Measurements from ENCODE around the gene ZNF236. TPM values are rescaled to one million over a fixed set of nuclear protein-coding genes. Genes with fewer than 3 reads are reported as not detected.
"Not testable (repeated sequence)": the region's sequence is repeated elsewhere in the genome, so short reads cannot be mapped to it uniquely, and the experiment has no call there.

Gene ZNF236
- total RNA-seq, 1 experiment from 2014 or later, result 6.3 TPM

- H3K4me1 ChIP-seq (replicated peaks), result no peaks in the 10 kb centered on the region
- no peak for DNase-seq (ENCODE audit: low read depth in 1 of 2, low spot score in 2 of 2)
- no peaks in the 10 kb centered on the region for H3K9me3 ChIP-seq (replicated peaks)
- H3K27me3 ChIP-seq (replicated peaks), result no peaks in the 10 kb centered on the region
- H3K4me3 ChIP-seq, result no peak overlapping the region
- H3K27ac ChIP-seq, result no peak overlapping the region
- peaks cover 26% of the 10 kb centered on the region for H3K36me3 ChIP-seq
These were observed 116.3 kb downstream of the ZNF236 start for GRCh38 chr18:76938619-76939018.

DNA sequence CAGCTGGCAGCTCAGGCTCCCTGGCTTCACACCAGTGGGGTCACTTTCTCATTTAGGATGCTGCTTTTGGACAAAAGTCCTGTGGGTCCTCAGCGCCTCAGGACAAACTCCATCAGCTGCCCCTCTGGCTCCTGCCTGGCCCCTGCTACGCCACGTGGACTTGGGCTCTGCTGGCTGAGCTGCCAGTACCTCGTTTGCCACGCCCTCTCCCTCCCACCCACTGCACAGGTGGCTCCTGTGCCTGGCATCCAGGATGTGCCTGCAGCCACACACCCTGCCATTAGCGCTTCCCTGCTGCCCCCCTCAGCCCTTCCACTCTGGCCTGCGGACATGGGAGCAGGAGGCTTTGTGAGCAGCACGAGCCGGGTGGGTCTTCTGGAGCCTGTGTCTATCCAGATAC, 118.9 kb downstream of the ZNF236 start:
- H3K36me3 ChIP-seq, result peaks cover 18% of the 10 kb centered on the region
- H3K27ac ChIP-seq, result no peak overlapping the region
- no peaks in the 10 kb centered on the region for H3K4me1 ChIP-seq (replicated peaks)
- H3K27me3 ChIP-seq (replicated peaks), result no peaks in the 10 kb centered on the region
- H3K4me3 ChIP-seq, result no peak overlapping the region
- DNase-seq (ENCODE audit: low read depth in 1 of 2, low spot score in 2 of 2), result no peak
- H3K9me3 ChIP-seq (replicated peaks), result no peaks in the 10 kb centered on the region

DNA sequence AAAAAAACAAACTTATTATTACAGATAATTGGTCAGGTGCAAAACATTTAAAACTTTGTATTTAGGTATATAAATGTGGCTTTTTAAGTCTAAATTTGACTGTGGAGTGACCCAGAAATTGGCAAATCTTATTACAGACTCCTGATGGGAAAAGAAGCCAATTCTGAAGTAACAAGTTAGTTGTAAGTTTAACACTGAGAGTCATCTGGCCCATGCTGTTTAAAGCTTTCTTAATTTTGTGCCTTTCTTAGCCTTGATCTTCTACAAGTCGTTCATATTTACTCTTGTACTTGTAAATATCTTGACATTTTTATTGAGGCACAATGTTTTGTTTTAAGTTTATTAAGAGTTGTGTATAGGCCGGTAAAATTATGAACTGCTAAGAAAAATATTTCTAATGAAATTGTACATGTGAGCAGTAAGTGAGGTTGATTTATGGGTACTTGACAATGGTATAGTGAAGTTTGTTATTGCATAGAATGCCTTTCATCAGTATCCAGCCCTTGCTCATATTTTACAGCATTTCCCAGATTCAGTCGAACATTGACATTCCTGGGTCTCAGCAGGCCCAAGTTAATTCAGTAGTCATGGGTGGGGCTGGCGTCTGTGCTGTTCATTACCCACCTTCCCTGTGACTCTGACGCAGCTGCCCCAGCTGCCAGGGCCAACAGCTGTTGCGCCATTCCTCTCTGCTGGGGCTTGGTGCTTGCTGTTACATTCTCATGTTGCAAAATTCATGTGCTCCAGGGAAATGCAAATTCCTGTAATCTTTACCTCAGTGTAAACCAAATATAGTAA, 121.4 kb downstream of the ZNF236 start:
- Histone ChIP-seq H3K27me3 (replicated peaks) (no peaks in the 10 kb centered on the region), H3K4me3 (no peak overlapping the region), H3K36me3 (peaks cover under 1% of the 10 kb centered on the region; the same call in 1 of the 2 replicates), H3K27ac (no peak overlapping the region), H3K4me1 (replicated peaks) (no peaks in the 10 kb centered on the region), H3K9me3 (replicated peaks) (no peaks in the 10 kb centered on the region)
- DNase-seq (ENCODE audit: low read depth in 1 of 2, low spot score in 2 of 2), result no peak

DNA sequence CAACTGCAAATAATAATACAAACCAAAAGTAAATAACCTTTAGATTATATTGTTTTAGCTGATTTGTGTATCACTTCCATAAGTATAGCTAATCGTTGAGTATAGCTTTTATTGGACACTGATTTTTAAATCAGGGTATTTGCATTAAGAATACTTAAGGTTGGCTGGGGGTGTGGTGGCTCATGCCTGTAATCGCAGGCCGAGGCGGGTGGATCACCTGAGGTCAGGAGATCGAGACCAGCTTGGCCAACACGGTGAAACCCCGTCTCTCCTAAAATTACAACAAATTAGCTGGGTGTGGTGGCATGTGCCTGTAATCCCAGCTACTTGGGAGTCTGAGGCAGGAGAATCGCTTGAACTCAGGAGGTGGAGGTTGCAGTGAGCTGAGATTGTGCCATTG, 122.0 kb downstream of the ZNF236 start:
- H3K9me3 ChIP-seq (replicated peaks); H3K4me3 ChIP-seq; H3K27me3 ChIP-seq (replicated peaks); H3K36me3 ChIP-seq; DNase-seq (ENCODE audit: low read depth in 1 of 2, low spot score in 2 of 2); H3K27ac ChIP-seq; H3K4me1 ChIP-seq (replicated peaks): not testable (repeated sequence)

DNA sequence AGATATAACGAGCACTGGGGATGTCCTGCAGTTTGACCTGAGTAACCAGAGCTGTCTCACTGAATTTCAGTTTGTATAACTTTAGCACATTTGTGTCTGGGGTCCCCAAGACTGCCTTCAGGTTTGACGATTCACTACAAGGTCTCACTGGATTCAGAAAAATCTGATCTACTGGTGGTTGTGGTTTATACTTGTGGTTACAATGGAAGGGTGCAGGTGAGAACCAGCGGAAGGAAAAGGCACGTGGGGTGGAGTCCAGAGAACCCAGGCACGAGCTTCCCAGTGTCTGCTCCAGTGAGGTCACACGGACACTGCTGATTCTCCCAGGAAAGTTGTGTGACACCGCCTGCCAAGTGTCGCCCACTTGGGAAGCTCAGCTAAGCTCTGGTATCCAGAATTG, 126.0 kb downstream of the ZNF236 start:
- H3K4me3 ChIP-seq, result no peak overlapping the region
- H3K27ac ChIP-seq, result no peak overlapping the region
- no peaks in the 10 kb centered on the region for H3K9me3 ChIP-seq (replicated peaks)
- H3K27me3 ChIP-seq (replicated peaks), result no peaks in the 10 kb centered on the region
- H3K4me1 ChIP-seq (replicated peaks), result no peaks in the 10 kb centered on the region
- DNase-seq (ENCODE audit: low read depth in 1 of 2, low spot score in 2 of 2), result no peak
- H3K36me3 ChIP-seq, result peaks cover 20% of the 10 kb centered on the region

DNA sequence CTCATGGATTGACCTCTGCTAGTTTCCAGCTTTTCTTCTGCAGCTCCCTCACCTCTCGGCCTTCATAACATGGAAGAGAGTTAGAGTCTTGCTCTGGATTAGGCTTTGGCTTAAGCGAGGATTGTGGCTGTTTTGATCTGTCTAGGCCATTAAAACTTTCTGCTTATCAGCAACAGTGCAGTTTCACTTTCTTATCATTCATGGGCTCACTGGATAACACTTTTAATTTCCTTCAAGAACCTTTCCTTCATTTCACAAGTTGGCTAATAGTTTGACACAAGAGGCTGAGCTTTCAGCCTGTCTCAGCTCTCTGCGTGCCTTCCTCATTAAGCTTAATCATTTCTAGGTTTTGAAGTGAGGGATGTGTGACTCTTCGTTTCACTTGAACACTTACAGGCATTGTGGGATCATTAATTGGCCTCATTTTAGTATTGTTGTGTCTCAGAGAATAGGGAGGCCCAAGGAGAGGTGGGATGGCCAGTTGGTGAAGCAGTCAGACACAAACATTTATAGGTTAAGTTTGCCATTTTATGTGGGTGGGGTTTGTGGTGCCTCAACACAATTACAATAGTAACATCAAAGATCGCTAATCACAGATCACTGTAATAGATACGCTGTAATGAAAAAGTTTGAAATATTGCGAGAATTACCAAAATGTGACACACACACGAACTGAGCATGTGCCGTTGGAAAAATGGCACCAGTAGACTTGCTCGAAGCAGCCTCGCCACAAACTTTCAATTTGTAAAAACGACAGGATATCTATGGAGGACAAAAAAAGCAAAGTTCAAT, 129.3 kb downstream of the ZNF236 start:
- DNase-seq (ENCODE audit: low read depth in 1 of 2, low spot score in 2 of 2), result no peak
- Histone ChIP-seq H3K36me3 (peaks cover 28% of the 10 kb centered on the region), H3K9me3 (replicated peaks) (no peaks in the 10 kb centered on the region), H3K27me3 (replicated peaks) (no peaks in the 10 kb centered on the region), H3K27ac (no peak overlapping the region), H3K4me1 (replicated peaks) (no peaks in the 10 kb centered on the region), H3K4me3 (no peak overlapping the region)

DNA sequence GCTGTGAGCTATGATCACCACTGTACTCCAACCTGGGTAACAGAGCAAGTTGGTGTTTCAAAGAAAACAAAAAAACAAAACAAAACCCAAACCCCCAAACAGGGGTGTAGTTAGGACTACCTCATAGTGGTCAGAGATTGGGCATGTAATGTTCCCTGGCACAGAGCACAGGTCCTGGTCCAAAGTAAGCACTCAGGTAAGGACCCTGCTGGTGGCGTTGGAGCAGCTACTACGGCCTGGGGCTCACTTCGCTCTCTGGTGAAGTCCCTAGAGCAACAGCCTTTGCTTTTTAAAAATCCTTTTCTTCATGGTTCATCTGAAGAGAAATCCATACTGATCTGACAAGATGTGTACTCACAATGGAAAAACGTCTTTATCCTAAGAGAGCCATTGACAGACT, 130.4 kb downstream of the ZNF236 start:
- Histone ChIP-seq H3K27me3 (replicated peaks) (no peaks in the 10 kb centered on the region), H3K4me3 (no peak overlapping the region), H3K27ac (no peak overlapping the region), H3K36me3 (peaks cover 36% of the 10 kb centered on the region), H3K4me1 (replicated peaks) (no peaks in the 10 kb centered on the region), H3K9me3 (replicated peaks) (no peaks in the 10 kb centered on the region)
- no peak for DNase-seq (ENCODE audit: low read depth in 1 of 2, low spot score in 2 of 2)

- H3K36me3 ChIP-seq, result peaks cover 37% of the 10 kb centered on the region
- H3K4me1 ChIP-seq (replicated peaks), result no peaks in the 10 kb centered on the region
- H3K9me3 ChIP-seq (replicated peaks), result no peaks in the 10 kb centered on the region
- no peak overlapping the region for H3K27ac ChIP-seq
- no peak overlapping the region for H3K4me3 ChIP-seq
- H3K27me3 ChIP-seq (replicated peaks), result no peaks in the 10 kb centered on the region
- no peak for DNase-seq (ENCODE audit: low read depth in 1 of 2, low spot score in 2 of 2)
These were observed 130.8 kb downstream of the ZNF236 start for GRCh38 chr18:76953156-76953555.

GRCh38 chr18:76953583-76954233, 131.4 kb downstream of the ZNF236 start:
- no peak for DNase-seq (ENCODE audit: low read depth in 1 of 2, low spot score in 2 of 2)
- Histone ChIP-seq H3K36me3 (peaks cover 42% of the 10 kb centered on the region), H3K4me3 (no peak overlapping the region), H3K9me3 (replicated peaks) (no peaks in the 10 kb centered on the region), H3K27ac (no peak overlapping the region), H3K27me3 (replicated peaks) (no peaks in the 10 kb centered on the region), H3K4me1 (replicated peaks) (no peaks in the 10 kb centered on the region)

DNA sequence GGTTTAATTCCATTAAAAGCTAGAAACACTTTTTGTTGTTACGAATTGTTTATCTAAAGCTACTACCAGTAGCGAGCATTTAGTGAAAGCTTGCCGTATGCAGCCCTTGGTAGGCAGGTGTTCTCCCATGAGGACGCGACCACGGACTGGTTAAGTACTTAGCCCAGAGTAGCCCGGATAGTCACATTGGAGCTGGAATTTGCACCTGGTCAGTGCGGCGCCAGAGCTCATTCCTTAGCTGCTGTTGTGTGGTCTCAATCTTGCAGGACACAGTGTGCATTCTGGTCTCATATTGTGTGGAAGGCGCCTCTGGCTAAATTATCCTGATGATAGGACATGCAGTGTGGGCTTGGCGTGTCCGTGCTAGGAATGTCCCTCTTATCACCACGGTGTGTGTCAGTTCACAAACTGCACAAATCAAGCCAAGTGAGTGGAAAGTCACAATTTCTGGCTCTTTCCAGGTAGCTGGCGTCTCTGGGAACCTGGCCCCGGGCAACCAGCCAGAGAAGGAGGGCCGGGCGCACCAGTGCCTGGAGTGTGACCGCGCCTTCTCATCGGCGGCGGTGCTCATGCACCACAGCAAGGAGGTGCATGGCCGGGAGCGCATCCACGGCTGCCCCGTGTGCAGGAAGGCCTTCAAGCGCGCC, 133.3 kb downstream of the ZNF236 start:
- no peaks in the 10 kb centered on the region for H3K27me3 ChIP-seq (replicated peaks)
- no peak overlapping the region for H3K27ac ChIP-seq

GRCh38 chr18:76956648-76957047, 134.3 kb downstream of the ZNF236 start:
- DNase-seq (ENCODE audit: low read depth in 1 of 2, low spot score in 2 of 2), result no peak
- H3K4me3 ChIP-seq, result no peak overlapping the region
- peaks cover 44% of the 10 kb centered on the region for H3K36me3 ChIP-seq
- no peaks in the 10 kb centered on the region for H3K27me3 ChIP-seq (replicated peaks)
- no peak overlapping the region for H3K27ac ChIP-seq
- H3K4me1 ChIP-seq (replicated peaks), result no peaks in the 10 kb centered on the region
- no peaks in the 10 kb centered on the region for H3K9me3 ChIP-seq (replicated peaks)

More for the DNA sequence above, 133.3 kb downstream of the ZNF236 start:
- H3K4me3 ChIP-seq, result no peak overlapping the region
- peaks cover 38% of the 10 kb centered on the region for H3K36me3 ChIP-seq
- no peaks in the 10 kb centered on the region for H3K4me1 ChIP-seq (replicated peaks)
- H3K9me3 ChIP-seq (replicated peaks), result no peaks in the 10 kb centered on the region
- DNase-seq (ENCODE audit: low read depth in 1 of 2, low spot score in 2 of 2), result no peak

GRCh38 chr18:76957384-76958355, 135.3 kb downstream of the ZNF236 start:
- H3K4me3 ChIP-seq, result no peak overlapping the region
- H3K36me3 ChIP-seq, result peaks cover 40% of the 10 kb centered on the region
- H3K27ac ChIP-seq, result no peak overlapping the region
- no peaks in the 10 kb centered on the region for H3K4me1 ChIP-seq (replicated peaks)
- no peak for DNase-seq (ENCODE audit: low read depth in 1 of 2, low spot score in 2 of 2)
- no peaks in the 10 kb centered on the region for H3K27me3 ChIP-seq (replicated peaks)
- H3K9me3 ChIP-seq (replicated peaks), result no peaks in the 10 kb centered on the region
